GM21619 (cell line): ENCODE data around the gene FAM241A.
"Not testable (repeated sequence)": the region's sequence is repeated elsewhere in the genome, so short reads cannot be mapped to it uniquely, and the experiment has no call there.

Source experiments
- ATAC-seq: cut with Tn5 transposase; IDR thresholded peaks from one replicate; pipeline ENCODE4 v1.9.1; 2021; ENCODE audit not compliant: unreplicated experiment

Gene FAM241A

DNA sequence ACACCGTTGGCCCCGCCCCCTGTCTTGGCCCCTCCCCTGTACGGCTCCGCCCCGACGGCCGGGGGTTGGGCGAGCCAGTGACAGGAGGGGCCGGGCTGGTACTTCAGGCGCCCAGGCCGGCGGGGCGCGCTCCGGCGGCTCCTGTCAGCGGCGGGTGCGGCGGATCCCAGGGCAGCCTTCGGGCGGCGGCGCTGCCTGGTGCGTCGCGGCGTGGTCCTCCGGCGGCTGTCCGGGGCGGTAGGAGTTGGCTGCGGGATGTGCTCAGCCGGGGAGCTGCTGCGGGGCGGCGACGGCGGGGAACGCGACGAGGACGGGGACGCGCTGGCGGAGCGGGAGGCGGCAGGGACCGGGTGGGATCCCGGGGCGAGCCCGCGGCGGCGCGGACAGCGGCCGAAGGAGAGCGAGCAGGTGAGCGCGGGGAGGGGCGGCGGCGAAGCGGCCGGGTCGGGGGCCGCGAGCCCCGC is at the start of gene FAM241A:
Gene FAM241A (plus strand): TSS at position 129 of the 464 bp plus-strand sequence. CDS start 127 bp downstream, at position 256.
- ATAC-seq, result peak; percentile 88

DNA sequence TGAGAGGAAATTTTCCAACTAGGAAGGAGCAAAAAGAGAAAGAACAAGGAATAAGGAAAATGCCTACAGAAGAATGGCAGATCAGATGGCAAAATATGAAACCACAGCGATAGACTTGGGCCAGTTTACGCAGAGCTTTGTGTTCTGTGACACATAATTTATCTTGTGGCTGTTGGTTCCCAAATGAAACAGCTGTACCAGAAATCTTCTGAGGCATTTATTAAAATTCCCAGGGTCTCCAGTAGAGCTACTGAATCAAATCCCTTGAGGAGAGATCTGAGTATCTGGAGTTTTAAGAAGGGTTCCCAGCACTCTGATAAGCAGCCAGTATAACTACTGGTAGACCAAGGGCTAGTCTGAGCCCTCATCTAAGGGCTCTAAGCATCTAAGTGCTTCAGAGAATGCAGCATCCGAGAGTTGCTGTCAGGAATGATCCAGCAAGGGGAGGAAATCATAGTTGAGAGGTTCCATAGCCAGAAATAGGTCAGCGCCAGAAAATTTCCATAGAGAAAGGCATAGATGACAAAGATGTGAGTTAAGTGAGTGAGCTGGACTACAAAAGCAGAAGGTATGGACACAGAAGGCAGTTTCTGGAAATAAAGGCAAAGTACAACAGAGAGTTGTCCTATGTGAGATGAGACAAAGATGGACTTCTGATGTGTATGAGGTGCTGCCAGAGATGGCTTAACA is 46.3 kb upstream of the FAM241A start:
- ATAC-seq, result no peak

DNA sequence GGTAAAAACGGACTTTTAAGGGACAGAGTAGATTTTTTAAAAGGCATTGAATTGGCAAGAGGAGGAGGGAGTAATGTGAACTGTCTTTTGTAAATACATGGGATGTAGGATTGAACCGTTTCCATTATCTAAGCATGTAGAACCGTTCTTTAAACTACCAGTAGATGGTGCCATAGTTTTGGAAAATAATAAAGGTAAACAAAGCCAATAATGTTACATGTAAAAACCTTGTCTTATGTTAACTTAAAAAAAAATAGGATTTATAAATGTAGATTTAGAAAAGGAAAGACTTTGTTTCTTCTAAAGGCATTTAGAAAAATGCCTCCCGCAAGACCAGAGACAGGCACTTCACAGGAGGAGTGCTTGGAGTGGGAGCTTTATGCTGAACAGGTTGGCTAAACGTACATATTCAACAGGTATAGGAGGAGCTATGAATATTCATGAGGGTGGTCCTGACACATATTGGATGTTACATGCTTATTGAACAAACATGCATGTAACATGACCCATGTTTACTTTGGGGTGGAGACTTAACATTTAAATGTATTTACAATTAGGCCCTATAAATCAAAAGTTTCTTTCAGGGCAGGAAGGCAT is 45.5 kb upstream of the FAM241A start:
- peak; percentile 70 for ATAC-seq

DNA sequence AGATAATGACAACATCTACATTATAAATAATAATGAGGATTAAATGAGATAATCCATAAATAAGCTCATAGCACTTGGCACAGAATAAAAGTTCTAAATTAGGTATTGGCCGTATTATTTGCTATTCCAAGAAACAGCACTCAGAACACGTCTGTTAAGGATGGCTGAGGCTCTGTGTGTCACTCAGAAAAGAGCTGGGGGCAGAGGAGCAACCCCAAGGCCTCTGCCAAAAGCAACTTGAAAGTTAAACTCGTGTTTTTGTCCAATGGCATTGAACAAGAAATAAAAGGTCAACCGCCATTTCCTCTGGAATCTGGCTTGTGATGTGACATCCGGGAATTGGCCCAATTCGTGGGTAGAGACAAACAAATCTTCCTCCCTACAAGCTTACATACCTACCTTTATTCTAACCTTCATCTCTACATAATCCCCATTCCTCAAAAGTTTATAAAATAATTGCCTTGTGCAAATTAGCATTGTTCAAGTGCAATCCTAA is 42.3 kb upstream of the FAM241A start:
- no peak for ATAC-seq

DNA sequence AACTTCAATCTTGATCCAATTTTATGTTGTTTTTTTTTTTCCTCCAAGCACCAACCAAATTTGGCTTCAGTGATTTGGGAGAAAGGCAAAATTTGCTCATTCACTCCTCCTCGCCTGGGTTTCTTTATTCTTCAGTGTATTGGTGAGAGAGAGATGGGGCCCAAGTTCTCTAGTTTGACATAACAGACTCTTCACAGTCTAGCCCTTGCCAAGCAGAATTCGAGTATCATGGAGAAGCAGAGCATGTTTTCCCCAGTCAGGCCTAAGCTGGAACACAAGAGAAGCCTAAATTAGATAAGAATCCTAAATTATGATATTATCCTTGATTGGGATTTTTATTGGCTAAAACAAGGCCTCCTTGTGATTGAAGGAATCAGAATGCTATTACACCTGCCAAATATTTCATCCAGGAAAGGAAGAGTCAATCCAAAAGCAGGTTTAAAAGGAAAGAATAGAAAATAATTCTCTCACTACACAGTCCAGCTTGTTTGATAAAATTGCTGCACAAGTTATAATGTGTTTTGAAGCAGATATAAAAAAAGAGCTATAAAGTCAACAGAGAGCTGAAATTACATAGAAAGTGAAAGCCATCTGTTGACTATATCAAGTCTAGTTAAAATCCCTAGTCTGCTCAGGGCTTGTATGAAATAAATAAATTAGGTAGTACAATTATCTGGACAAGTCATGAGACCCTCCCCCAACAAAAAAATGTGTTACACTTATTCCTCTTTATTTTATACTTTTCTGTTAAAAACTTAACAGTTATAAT is 39.9 kb upstream of the FAM241A start:
- ATAC-seq, result no peak

DNA sequence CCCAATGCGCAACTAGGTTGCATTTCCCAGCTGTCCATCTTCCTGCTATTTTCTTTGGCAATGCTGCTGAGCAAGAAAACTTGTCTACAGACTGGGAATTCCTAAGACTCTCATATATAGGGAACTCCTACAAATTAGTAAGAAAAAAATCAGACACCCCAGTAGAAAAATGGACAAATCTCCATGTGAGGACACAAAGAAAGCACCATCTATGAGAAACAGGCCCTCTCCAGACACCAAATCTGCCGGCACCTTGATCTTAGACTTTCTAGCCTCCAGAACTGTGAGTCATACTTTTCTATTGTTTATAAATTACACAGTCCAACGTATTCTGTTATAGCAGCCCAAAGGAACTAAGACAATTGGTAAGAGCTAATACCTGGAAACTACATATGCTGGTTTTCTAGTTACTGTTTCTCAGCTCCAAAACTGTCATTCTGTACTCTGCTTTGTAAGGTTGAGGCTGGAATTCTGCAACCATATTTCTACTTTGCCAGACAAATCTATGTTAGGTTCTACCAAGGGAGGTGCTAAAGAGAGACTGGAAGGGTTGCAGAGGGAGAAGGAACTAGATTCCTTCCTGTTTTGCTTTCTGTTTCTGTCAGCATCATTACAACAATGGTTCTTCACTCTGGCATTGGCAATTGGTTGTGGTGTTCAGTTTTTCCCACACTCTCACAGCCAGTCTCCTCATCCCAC is 35.7 kb upstream of the FAM241A start:
- ATAC-seq, result peak; percentile 78

DNA sequence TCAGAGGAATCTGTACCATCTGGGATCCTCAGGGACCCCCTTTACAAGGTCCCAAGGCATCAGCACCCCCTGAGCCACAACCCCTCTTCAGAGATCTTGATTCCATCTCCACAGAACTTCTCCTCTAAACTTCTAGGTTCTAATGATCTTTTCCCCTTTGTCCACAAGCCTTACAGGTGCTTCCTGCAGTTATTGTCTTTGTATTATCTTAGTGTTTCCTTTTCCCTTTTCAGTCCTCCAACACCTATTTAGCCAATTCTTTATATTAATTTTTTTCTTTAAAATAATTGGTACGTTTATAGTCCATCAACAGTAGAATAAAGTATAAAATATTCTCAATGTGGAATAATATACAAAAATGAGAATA is 35.2 kb upstream of the FAM241A start:
- ATAC-seq, result no peak

DNA sequence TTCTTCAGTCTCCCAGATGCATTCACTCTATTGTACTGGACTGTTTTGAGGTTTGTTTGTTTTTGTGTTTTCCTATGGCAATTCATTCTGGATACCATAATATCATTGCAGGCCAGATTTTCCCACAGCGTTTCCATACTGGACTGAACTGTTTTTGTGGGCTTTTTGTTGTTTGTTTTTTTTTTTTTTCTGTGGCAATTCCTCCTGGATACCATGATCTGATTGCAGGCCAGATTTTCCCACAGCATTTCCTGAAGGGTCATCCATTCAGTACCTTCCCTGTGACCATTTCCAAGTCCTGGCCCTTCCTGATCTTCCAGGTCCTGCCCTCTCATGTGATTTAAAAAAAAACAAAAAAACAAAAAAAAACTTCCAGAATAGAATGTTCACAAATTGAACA is 33.9 kb upstream of the FAM241A start:
- ATAC-seq, result no peak

DNA sequence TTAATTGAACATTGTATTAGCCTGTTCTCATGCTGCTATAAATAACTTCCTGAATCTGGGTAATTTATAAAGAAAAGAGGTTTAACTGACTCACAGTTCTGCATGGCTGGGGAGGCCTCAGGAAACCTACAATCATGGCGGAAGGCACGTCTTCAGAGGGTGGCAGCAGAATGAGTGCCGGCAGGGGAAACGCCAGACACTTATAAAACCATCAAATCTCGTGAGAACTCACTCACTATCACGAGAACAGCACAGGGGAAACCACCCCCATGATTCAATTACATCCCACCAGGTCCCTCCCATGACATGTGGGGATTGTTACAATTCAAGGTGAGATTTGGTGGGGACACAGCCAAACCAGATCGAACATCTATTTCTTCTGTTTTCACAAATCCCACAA is 33.2 kb upstream of the FAM241A start:
- ATAC-seq, result not testable (repeated sequence)

DNA sequence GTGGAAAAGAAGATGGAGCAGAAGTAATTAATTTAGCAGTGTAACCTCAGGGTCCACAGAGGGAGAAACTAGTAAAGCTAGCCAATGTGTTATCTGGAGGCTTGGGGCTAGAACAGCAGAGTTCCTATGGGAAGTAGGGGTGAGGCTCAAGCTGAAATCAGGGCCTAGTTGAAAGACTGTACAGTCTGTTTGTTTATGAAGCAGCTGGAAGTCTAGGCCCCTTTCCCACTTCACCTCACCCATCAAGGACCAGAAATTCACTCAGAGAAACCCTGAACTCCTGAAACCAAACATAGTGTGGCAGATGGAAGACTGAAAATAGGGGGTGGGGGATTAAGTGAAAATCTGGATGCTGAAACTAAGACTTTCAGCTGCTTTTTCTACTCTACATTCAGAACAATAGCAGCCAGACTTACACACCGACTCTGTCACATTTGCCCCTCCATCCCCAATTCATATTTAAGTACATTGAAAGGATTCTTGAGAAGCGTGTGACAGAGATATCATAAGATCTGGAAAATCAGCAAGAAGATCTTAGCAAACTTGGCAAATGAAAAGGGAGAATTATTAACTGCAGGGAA is 32.6 kb upstream of the FAM241A start:
- ATAC-seq, result no peak

DNA sequence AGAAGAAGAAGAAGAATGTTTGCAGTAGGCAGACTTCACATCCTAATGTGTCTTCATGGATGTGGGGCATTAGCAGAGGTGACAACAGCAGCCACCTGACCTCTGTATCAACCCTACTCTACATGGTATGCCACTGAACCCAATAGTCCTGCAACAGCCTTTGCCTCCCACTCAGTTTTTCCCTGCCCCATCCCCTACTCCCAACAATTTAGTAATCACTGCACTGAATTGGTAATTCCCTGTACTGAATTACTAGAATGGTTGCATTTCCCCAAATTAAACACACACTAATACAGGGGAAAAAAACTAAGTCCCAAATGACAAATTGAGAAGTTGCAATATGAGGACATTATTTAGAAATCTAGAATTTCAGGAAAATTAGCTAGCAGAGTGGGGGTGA is 31.4 kb upstream of the FAM241A start:
- no peak for ATAC-seq

DNA sequence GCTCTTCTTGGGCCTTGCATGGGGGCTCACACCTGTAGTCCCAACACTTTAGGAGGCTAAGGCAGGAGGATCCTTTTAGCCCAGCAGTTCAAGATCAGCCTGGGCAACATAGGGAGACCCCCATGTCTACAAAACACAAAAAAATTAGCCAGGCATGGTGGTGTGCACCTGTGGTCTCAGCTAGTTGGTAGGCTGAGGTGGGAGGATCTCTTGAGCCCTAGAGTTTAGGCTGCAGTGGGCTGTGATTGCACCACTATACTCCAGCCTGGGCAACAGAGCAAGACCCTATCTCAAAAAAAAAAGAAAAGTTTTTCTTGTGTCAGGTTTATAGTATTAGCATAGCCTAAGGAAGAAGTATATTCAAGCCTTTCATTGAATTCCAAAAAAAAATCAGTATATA is 30.8 kb upstream of the FAM241A start:
- no peak for ATAC-seq

DNA sequence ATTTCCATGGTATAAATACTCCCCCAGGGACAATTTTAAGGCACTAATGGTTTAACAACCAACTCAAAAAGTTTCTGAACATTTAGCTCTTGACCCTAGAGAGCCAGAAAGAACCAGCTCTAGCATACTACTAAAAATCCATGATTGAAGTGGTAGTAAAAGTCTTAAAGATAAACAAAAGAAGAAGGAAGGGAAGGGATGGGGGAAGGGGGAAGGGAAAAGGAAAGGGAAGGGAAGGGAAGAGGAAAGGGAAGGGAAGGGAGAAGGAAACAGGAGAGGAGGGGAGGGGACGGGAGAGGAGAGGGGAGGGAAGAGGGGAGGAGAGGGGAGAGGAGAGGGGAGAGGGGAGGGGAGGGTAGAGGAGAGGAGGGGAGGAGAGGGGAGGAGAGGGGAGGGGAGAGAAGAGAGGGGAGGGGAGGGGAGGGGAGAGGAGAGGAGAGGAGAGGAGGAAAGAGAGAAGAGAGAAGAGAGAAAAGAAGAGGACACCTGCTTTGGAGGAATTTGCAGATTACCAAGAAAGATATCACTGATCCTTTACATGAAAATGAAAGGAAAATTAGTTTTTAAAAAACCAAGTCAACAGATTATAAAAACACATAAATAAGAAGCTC is 26.4 kb upstream of the FAM241A start:
- no peak for ATAC-seq

DNA sequence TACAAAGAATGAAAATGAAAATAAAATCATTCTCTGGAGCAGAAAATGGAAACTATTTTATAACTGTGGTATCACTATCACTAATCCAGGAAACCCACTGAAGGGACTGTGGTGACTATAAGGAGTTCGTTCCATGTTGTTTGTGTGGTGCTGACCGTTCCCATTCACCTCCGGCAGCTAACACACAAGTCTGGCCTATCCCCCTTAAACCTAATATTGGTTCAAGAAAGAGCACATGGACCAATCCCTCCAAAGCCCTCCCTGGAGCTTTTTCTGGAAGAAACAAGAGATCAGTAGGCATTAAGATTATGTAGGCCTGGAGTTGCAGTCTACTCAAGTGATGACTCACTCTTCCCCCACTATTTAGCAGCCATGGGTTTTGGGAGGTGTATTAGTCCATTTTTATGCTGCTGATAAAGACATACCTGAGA is 25.9 kb upstream of the FAM241A start:
- peak; percentile 89 for ATAC-seq

DNA sequence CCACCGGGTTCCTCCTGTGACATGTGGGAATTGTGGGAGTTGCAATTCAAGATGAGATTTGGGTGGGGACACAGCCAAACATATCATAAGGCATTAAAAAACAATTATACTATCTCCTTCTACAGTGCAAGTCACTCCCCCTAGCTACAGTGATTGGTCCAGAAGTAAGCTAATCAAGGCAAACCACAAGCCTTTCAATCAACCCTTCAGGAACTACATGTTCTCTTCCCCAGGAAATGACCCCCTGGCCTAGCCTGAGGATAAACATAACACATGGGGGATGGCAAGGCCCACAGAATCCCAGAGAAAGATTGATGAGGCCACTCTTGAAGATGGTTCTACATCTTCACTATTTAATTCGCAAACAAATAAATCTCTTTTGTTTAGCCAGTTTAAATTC is 25.2 kb upstream of the FAM241A start:
- ATAC-seq, result no peak

DNA sequence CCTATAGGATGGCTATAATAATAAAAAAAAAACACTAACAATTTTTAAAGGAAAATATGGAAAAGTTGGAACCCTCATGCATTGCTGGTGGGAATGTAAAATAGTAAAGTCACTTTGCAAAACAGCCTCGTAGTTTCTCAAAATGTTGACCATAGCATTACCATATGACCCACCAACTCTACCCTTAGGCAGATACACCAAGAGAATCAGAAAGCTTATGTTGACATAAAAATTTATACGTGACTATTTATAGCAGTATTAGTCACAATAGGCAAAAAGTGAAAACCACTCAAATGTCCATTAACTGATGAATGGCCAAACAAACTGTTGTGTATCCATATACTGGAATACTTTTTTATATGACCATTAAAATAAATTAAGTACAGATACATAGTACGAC is 19.8 kb upstream of the FAM241A start:
- ATAC-seq, result no peak

DNA sequence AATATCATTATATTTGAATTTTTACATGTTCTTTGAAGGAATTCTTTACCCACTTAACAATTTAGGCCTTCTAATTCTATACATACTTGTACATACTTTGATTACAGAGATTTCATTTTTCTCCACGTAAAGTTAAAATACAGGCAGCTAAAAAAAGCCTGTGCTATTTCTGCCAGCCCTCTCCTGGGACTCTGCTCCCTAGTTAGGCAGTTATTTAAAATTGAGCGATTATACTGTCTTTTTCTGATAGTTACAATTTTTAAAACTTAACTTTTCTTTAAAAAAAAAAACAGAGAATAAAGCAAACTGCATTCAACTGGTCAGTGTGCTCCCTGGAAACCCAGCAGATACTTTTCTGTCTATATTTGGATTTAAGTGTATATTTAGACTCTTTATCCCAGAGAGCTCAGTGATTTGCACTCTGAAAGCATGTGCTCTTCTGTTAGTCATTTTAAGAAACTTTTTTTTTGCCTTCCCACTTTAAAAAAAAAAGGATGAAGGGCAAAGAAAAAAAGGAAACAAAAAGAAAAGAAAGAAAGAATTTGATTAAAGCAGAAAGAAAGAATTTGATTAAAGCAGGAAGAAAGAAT is 18.1 kb upstream of the FAM241A start:
- no peak for ATAC-seq

DNA sequence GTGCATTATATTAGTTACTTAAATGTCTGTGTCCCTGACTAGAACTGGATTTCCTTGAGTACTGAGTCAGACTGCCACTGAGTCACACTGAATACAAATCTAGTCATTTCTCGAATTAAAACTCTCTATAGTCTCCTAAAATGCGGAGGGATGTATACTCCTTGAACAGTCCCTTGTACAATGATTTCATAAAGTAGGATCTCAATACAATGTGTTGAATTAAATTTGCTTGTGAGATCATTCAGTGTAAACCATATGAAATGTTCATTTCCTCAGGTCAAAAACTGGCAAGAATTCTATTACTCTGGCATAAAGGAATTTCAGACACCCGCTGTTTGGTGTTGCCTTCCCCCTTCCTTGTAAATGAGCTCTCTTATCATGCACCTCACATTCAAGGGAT is 17.5 kb upstream of the FAM241A start:
- ATAC-seq, result no peak

DNA sequence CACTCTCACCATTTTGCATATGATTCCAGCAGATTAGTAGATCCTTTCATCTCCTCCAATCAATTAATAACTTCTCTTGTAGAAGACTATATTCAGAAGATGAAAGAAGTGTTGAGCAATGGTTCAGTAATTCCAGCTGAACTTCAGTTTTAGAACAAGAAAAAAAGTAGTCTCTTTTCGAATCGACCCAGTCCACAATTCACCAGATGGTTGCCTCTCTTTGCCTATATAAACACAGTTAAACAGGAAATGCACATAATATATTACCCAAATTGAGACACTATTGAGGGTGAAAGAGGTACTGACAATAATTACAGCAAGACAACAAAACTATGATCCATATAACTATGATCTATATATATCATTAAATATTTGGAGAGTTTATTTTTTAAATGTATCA is 16.8 kb upstream of the FAM241A start:
- ATAC-seq, result peak; percentile 68

DNA sequence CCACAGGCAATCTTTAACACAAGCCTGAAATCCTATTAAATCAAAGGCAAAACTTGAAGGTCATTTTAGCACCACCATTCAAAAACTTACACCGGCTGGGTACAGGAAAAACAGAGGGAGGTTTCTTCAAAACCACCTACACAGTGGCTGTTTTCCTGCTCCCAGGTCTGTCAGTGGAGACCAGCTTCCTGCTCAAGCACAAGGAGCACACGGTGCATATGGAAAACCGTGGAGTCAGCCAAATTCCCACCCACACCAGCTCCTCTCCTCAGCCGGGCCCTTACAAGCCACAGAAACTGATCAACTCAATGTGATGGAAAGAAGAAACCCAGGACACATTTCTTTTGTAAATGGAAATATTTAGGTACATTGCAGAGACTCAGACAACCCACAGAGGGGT is 14.3 kb upstream of the FAM241A start:
- ATAC-seq, result no peak
